Prostate gland (tissue), 2 donors: Measurements from ENCODE around the gene CLEC2D.
A peak's percentile ranks its signal among the peaks of the same experiment; 100 is the strongest.

Source experiments
- CTCF ChIP-seq, 4 experiments: fragments of 200-600 bp in 2 of 4; fragments of 450-650 bp in 2 of 4; sonication (generic) in 2 of 4; IDR thresholded peaks; 1 replicate in 3 of 4; 2 replicates in 1 of 4; pipeline ENCODE4 v1.5.1; 2016 to 2019; ENCODE audit warnings: antibody characterized with exemption in 4 of 4, mild to moderate bottlenecking in 2 of 4, moderate library complexity in 2 of 4
- POLR2A ChIP-seq: fragments of 450-650 bp; IDR thresholded peaks from one replicate; pipeline ENCODE4 v1.6.1; 2016; ENCODE audit warnings: antibody characterized with exemption, mild to moderate bottlenecking
- POLR2AphosphoS5 ChIP-seq: sonication (generic); formaldehyde crosslinking; IDR thresholded peaks from one replicate; pipeline ENCODE4 v1.6.1; 2017; ENCODE audit warnings: antibody characterized with exemption

- peak; percentile 43 to 87 (median 74) for TF ChIP-seq CTCF (IDR thresholded peaks at IDR 0.05)
- no peak for TF ChIP-seq POLR2AphosphoS5
- no peak for TF ChIP-seq POLR2A
Measured at GRCh38 chr12:9634177-9634803, 35.2 kb upstream of the CLEC2D start.
